GM18502 (cell line): ENCODE data around the gene ROR1.
A peak's percentile ranks its signal among the peaks of the same experiment; 100 is the strongest.

ENCODE experiments used
- ATAC-seq: cut with Tn5 transposase; IDR thresholded peaks from one replicate; pipeline ENCODE4 v1.9.1; 2021; ENCODE audit warnings: mild to moderate bottlenecking; ENCODE audit not compliant: unreplicated experiment, poor library complexity

The ROR1 gene

GRCh38 chr1:64110924-64111777, 337.3 kb downstream of the ROR1 start:
- ATAC-seq = no peak

- ATAC-seq = no peak
Observed at GRCh38 chr1:64111787-64112186, 338.0 kb downstream of the ROR1 start.

- ATAC-seq = no peak
Observed at GRCh38 chr1:64112281-64112680, 338.5 kb downstream of the ROR1 start.

- ATAC-seq = no peak
Observed at GRCh38 chr1:64114012-64114525, 340.3 kb downstream of the ROR1 start.

GRCh38 chr1:64116537-64116936, 342.7 kb downstream of the ROR1 start:
- no peak for ATAC-seq

GRCh38 chr1:64117492-64117891, 343.7 kb downstream of the ROR1 start:
- no peak for ATAC-seq

GRCh38 chr1:64121766-64122385, 348.1 kb downstream of the ROR1 start:
- ATAC-seq = no peak

GRCh38 chr1:64122588-64122987, 348.8 kb downstream of the ROR1 start:
- no peak for ATAC-seq

GRCh38 chr1:64124704-64125440, 351.1 kb downstream of the ROR1 start:
- no peak for ATAC-seq

- ATAC-seq = no peak
Observed at GRCh38 chr1:64126581-64126980, 352.8 kb downstream of the ROR1 start.

GRCh38 chr1:64127297-64127696, 353.5 kb downstream of the ROR1 start:
- ATAC-seq = no peak

- no peak for ATAC-seq
Observed at GRCh38 chr1:64129701-64130100, 355.9 kb downstream of the ROR1 start.

- no peak for ATAC-seq
Observed at GRCh38 chr1:64131155-64131554, 357.3 kb downstream of the ROR1 start.

- no peak for ATAC-seq
Observed at GRCh38 chr1:64133036-64133435, 359.2 kb downstream of the ROR1 start.

- no peak for ATAC-seq
Observed at GRCh38 chr1:64135462-64136223, 361.8 kb downstream of the ROR1 start.

- no peak for ATAC-seq
Observed at GRCh38 chr1:64136296-64136695, 362.5 kb downstream of the ROR1 start.

GRCh38 chr1:64136752-64137411, 363.1 kb downstream of the ROR1 start:
- peak; percentile 84 for ATAC-seq

- no peak for ATAC-seq
Observed at GRCh38 chr1:64137412-64137803, 363.6 kb downstream of the ROR1 start.

- no peak for ATAC-seq
Observed at GRCh38 chr1:64139877-64140276, 366.1 kb downstream of the ROR1 start.

- no peak for ATAC-seq
Observed at GRCh38 chr1:64140596-64140995, 366.8 kb downstream of the ROR1 start.
